Activated naive CD4-positive, alpha-beta T cell treated with anti-CD3 and anti-CD28 coated beads, Interleukin-2, amount 50 U/mL, for 24 hours (primary cell): ENCODE data around the gene PCDHGA11.
"Not testable (repeated sequence)": the region's sequence is repeated elsewhere in the genome, so short reads cannot be mapped to it uniquely, and the experiment has no call there.

Source experiments
- H3K27ac Mint-ChIP-seq: one replicate; pipeline ENCODE4 v1.8.0; 2021; ENCODE audit warnings: mild to moderate bottlenecking, mixed read lengths
- H3K27me3 Mint-ChIP-seq: one replicate; pipeline ENCODE4 v1.8.0; 2021; ENCODE audit warnings: mixed read lengths
- H3K36me3 Mint-ChIP-seq: one replicate; pipeline ENCODE4 v1.8.0; 2021; ENCODE audit warnings: mixed read lengths
- H3K4me1 Mint-ChIP-seq: one replicate; pipeline ENCODE4 v1.8.0; 2021; ENCODE audit warnings: mixed read lengths
- H3K4me3 Mint-ChIP-seq: one replicate; pipeline ENCODE4 v1.8.0; 2021; ENCODE audit warnings: mild to moderate bottlenecking, mixed read lengths
- H3K9me3 Mint-ChIP-seq: one replicate; pipeline ENCODE4 v1.8.0; 2021; ENCODE audit warnings: mixed read lengths

Gene PCDHGA11

DNA sequence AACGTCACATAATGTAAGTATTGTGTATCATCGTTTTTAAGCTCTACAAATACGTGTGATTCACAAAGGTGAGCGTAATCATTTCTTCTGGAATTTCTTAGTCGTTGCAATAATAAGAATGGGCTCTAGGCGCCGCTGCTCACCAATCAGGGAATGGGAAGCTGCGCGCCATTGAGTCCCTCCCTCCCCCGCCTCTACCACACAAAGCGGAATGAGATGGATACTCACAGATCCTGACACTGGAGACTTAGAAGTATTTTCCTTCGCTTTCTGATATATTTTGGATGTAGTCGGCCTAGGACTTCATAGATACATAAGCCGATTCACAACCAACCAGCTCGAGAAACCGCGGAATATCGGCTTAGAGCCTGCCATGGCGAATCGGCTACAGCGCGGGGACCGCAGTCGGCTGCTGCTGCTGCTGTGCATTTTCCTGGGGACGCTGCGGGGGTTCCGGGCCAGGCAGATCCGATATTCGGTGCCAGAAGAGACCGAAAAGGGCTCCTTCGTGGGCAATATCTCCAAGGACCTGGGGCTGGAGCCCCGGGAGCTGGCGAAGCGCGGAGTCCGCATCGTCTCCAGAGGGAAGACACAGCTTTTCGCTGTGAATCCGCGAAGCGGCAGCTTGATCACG is at the start of gene PCDHGA11:
Gene PCDHGA11 (plus strand): TSS at position 197 of the 634 bp plus-strand sequence. CDS start 177 bp downstream, at position 374.
- H3K9me3 Mint-ChIP-seq = peaks cover 26% of the 10 kb centered on the region
- H3K27me3 Mint-ChIP-seq = peaks cover 59% of the 10 kb centered on the region
- H3K27ac Mint-ChIP-seq = peak within 1 kb of the TSS; percentile 17
- peaks cover 27% of the 10 kb centered on the region for H3K36me3 Mint-ChIP-seq
- H3K4me3 Mint-ChIP-seq = peak within 1 kb of the TSS; percentile 70
- H3K4me1 Mint-ChIP-seq = no peaks in the 10 kb centered on the region

- peaks cover 15% of the 10 kb centered on the region for H3K36me3 Mint-ChIP-seq
- no peak overlapping the region for H3K4me3 Mint-ChIP-seq
- H3K9me3 Mint-ChIP-seq = peaks cover 10% of the 10 kb centered on the region
- peaks cover 61% of the 10 kb centered on the region for H3K27me3 Mint-ChIP-seq
- H3K27ac Mint-ChIP-seq = no peak overlapping the region
- peaks cover 5% of the 10 kb centered on the region for H3K4me1 Mint-ChIP-seq
Measured at GRCh38 chr5:141371572-141372475, 49.0 kb upstream of the PCDHGA11 start.

DNA sequence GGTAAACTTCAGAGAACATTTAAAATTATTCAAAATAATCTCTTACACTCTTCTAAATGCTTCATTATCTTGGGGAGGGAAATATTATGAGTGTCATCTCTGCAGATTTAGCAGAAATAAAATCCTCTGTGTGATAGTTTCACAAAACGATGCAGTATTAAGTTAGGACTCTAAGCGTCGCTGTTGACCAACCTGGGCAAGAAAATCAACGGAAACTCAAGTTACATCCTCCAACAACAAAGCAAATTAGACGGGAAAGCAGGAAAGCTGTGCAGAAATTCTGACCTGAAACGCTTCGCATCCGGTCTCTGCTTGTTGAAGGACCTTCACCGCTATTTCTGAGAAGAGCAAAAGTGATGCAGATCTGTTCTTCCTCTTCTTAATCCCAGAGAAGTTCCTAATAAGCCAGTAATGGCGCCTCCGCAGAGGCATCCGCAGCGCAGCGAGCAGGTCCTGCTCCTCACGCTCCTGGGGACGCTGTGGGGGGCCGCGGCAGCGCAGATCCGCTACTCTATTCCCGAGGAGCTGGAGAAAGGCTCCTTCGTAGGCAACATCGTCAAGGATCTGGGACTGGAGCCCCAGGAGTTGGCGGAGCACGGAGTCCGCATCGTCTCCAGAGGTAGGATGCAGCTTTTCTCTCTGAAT is 47.1 kb upstream of the PCDHGA11 start, which contains the start of gene PCDHGA6:
Gene PCDHGA6 (plus strand): TSS at position 219 of the 645 bp plus-strand sequence. CDS start 193 bp downstream, at position 412.
- Mint-ChIP-seq H3K4me1 (peaks cover 5% of the 10 kb centered on the region), H3K36me3 (peaks cover 16% of the 10 kb centered on the region), H3K4me3 (no peak within 1 kb of the TSS), H3K9me3 (peaks cover 13% of the 10 kb centered on the region), H3K27ac (no peak within 1 kb of the TSS), H3K27me3 (peaks cover 54% of the 10 kb centered on the region)

DNA sequence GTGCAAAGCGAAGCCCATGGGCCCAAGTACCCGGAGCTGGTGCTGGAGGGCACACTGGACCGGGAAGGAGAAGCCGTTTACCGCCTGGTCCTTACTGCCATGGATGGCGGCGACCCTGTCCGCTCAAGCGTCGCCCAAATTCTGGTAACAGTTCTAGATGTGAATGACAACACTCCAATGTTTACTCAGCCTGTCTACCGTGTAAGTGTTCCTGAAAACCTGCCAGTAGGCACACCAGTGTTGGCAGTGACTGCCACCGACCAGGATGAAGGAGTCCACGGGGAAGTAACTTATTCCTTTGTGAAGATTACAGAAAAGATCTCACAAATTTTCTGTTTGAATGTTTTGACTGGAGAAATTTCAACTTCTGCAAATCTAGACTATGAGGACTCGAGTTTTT is 46.2 kb upstream of the PCDHGA11 start:
- Mint-ChIP-seq H3K27ac (no peak overlapping the region), H3K27me3 (peaks cover 51% of the 10 kb centered on the region), H3K4me3 (no peak overlapping the region), H3K9me3 (peaks cover 13% of the 10 kb centered on the region), H3K36me3 (peaks cover 16% of the 10 kb centered on the region), H3K4me1 (peaks cover 5% of the 10 kb centered on the region)

- H3K4me1 Mint-ChIP-seq, H3K27ac Mint-ChIP-seq, H3K4me3 Mint-ChIP-seq: not testable (repeated sequence)
- peaks cover 13% of the 10 kb centered on the region for H3K9me3 Mint-ChIP-seq
- H3K36me3 Mint-ChIP-seq = peaks cover 14% of the 10 kb centered on the region
- peaks cover 50% of the 10 kb centered on the region for H3K27me3 Mint-ChIP-seq
Measured at GRCh38 chr5:141375444-141376155, 45.3 kb upstream of the PCDHGA11 start.

DNA sequence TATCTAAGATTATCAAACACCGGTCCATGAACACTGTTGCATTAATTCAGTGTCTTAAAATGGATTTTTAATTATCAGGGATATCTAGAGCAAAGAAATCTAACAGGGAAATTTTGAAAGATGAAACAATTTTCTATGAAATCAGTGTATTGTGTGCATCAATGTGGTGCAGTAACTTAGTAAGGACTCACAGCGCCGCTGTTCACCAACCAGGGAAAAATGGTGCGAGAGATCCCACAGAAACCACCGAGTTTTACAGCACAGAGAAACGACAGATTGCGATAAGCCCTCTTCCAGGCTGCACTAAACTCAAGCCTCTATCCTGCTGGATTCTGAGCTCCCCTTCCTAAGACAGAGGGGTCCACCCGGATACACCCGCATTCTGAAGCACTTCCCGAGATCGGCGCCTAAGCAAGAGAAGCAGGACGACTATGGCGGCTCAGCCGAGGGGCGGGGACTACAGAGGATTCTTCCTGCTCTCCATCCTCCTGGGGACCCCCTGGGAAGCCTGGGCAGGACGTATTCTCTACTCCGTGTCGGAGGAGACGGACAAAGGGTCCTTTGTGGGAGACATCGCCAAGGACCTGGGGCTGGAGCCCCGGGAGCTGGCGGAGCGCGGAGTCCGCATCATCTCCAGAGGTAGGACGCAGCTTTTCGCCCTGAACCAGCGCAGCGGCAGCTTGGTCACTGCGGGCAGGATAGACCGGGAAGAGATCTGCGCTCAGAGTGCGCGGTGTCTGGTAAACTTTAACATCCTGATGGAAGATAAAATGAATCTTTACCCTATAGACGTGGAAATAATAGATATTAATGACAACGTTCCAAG is 38.2 kb upstream of the PCDHGA11 start, which contains the start of gene PCDHGA7:
Gene PCDHGA7 (plus strand): TSS at position 274 of the 826 bp plus-strand sequence. CDS start 158 bp downstream, at position 432.
- Mint-ChIP-seq H3K36me3 (peaks cover 18% of the 10 kb centered on the region), H3K9me3 (peaks cover 21% of the 10 kb centered on the region), H3K27me3 (peaks cover 59% of the 10 kb centered on the region), H3K4me1 (no peaks in the 10 kb centered on the region), H3K27ac (no peak within 1 kb of the TSS), H3K4me3 (peak within 1 kb of the TSS; percentile 70)

GRCh38 chr5:141383345-141383744 is 37.5 kb upstream of the PCDHGA11 start:
- Mint-ChIP-seq H3K36me3 (peaks cover 19% of the 10 kb centered on the region), H3K27me3 (peaks cover 61% of the 10 kb centered on the region), H3K4me1 (peaks cover under 1% of the 10 kb centered on the region), H3K27ac (no peak overlapping the region), H3K9me3 (peaks cover 22% of the 10 kb centered on the region), H3K4me3 (peak overlapping the region; percentile 70)

DNA sequence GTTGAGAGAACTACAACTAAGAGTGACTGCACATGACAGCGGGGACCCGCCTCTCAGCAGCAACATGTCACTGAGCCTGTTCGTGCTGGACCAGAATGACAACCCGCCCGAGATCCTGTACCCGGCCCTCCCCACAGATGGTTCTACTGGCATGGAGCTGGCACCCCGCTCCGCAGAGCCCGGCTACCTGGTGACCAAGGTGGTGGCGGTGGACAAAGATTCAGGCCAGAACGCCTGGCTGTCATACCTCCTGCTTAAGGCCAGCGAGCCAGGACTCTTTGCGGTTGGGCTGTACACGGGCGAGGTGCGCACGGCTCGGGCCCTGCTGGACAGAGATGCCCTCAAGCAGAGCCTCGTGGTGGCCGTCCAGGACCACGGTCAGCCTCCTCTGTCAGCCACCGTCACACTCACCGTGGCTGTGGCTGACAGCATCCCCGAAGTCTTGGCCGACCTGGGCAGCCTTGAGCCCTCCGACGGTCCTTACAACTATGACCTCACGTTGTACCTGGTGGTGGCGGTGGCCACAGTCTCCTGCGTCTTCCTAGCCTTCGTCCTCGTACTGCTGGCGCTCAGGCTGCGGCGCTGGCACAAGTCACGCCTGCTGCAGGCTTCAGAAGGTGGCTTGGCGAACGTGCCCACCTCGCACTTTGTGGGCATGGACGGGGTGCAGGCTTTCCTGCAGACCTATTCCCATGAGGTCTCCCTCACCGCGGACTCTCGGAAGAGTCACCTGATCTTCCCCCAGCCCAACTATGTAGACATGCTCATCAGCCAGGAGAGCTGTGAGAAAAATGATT is 36.2 kb upstream of the PCDHGA11 start:
- peaks cover 63% of the 10 kb centered on the region for H3K27me3 Mint-ChIP-seq
- H3K36me3 Mint-ChIP-seq = peaks cover 23% of the 10 kb centered on the region
- no peak overlapping the region for H3K4me3 Mint-ChIP-seq
- peaks cover 3% of the 10 kb centered on the region for H3K4me1 Mint-ChIP-seq
- H3K27ac Mint-ChIP-seq = no peak overlapping the region
- peaks cover 31% of the 10 kb centered on the region for H3K9me3 Mint-ChIP-seq

GRCh38 chr5:141387557-141388311 is 33.1 kb upstream of the PCDHGA11 start, which contains the start of gene PCDHGB4:
TSS of gene PCDHGB4 (plus strand) at chr5:141387698. CDS start at chr5:141387885, 187 bp downstream.
- peaks cover 63% of the 10 kb centered on the region for H3K27me3 Mint-ChIP-seq
- peaks cover 27% of the 10 kb centered on the region for H3K36me3 Mint-ChIP-seq
- peaks cover 40% of the 10 kb centered on the region for H3K9me3 Mint-ChIP-seq

DNA sequence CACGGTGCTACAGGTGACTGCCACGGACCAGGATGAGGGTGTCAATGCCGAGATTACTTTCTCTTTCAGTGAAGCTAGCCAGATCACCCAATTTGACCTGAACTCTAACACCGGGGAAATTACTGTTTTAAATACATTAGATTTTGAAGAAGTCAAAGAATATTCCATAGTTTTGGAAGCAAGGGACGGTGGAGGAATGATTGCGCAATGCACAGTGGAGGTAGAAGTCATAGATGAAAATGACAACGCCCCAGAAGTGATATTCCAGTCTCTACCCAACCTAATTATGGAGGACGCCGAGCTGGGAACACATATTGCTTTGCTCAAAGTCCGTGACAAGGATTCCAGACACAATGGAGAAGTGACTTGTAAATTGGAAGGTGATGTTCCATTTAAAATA is 32.2 kb upstream of the PCDHGA11 start:
- Mint-ChIP-seq H3K27ac (no peak overlapping the region), H3K4me3 (no peak overlapping the region), H3K27me3 (peaks cover 64% of the 10 kb centered on the region), H3K36me3 (peaks cover 29% of the 10 kb centered on the region), H3K4me1 (peaks cover 3% of the 10 kb centered on the region), H3K9me3 (peaks cover 40% of the 10 kb centered on the region)

More at GRCh38 chr5:141387557-141388311, 33.1 kb upstream of the PCDHGA11 start, which contains the start of gene PCDHGB4:
- H3K4me1 Mint-ChIP-seq, H3K27ac Mint-ChIP-seq: not testable (repeated sequence)
- H3K4me3 Mint-ChIP-seq = peak within 1 kb of the TSS; percentile 11

- peaks cover 28% of the 10 kb centered on the region for H3K36me3 Mint-ChIP-seq
- peaks cover 64% of the 10 kb centered on the region for H3K27me3 Mint-ChIP-seq
- H3K9me3 Mint-ChIP-seq = peaks cover 42% of the 10 kb centered on the region
- H3K4me3 Mint-ChIP-seq = no peak overlapping the region
- H3K4me1 Mint-ChIP-seq = peaks cover 3% of the 10 kb centered on the region
- H3K27ac Mint-ChIP-seq = no peak overlapping the region
Measured at GRCh38 chr5:141389153-141390042, 31.5 kb upstream of the PCDHGA11 start.
